Measurements from ENCODE around the gene BMP10.

GRCh38 chr2:68889021-68889420 is 17.8 kb upstream of the BMP10 start:
- no peak for TF ChIP-seq POLR2A (IDR thresholded peaks at IDR 0.05; ENCODE audit: low read depth, low read length)
- TF ChIP-seq TAF1 (IDR thresholded peaks at IDR 0.05; ENCODE audit: low read depth, low read length), result no peak
